ENCODE data around the gene RUFY2.

RUFY2 gene

GRCh38 chr10:68442971-68443370 lies 35.9 kb upstream of the RUFY2 start:
- Histone ChIP-seq H3K9me3 (ENCODE audit: low read length) (no peaks in the 10 kb centered on the region), H3F3A (ENCODE audit: insufficient read depth, low read length) (no peaks in the 10 kb centered on the region), H3K27me3 (ENCODE audit: insufficient read depth, low read length) (no peaks in the 10 kb centered on the region), H3K79me2 (ENCODE audit: insufficient read depth, low read length) (no peaks in the 10 kb centered on the region), H3K9ac (ENCODE audit: low read length) (no peak overlapping the region), H3K4me3 (ENCODE audit: low read depth, low read length, poor library complexity, severe bottlenecking) (no peak overlapping the region), H2AFZ (ENCODE audit: low read length) (no peak overlapping the region), H3K4me1 (ENCODE audit: insufficient read depth, low read length, severe bottlenecking) (no peaks in the 10 kb centered on the region), H4K20me1 (ENCODE audit: insufficient read depth, low read length) (no peaks in the 10 kb centered on the region), H3K4me2 (ENCODE audit: low read length) (no peak overlapping the region), H3K27ac (ENCODE audit: low read depth, low read length, poor library complexity, severe bottlenecking) (no peak overlapping the region), H3K36me3 (ENCODE audit: insufficient read depth, low read length) (peaks cover 68% of the 10 kb centered on the region), H3K9me2 (ENCODE audit: low read depth, low read length) (no peaks in the 10 kb centered on the region)
- TF ChIP-seq CTCF (IDR thresholded peaks at IDR 0.05; ENCODE audit: low read length): no peak
- TF ChIP-seq EZH2 (IDR thresholded peaks at IDR 0.05; ENCODE audit: borderline replicate concordance, low read length): no peak

GRCh38 chr10:68440898-68441297 lies 33.8 kb upstream of the RUFY2 start:
- H2AFZ ChIP-seq (ENCODE audit: low read length): no peak overlapping the region
- H4K20me1 ChIP-seq (ENCODE audit: insufficient read depth, low read length): no peaks in the 10 kb centered on the region
- no peak overlapping the region for H3K9ac ChIP-seq (ENCODE audit: low read length)
- no peaks in the 10 kb centered on the region for H3K79me2 ChIP-seq (ENCODE audit: insufficient read depth, low read length)
- no peak overlapping the region for H3K4me2 ChIP-seq (ENCODE audit: low read length)
- H3K9me3 ChIP-seq (ENCODE audit: low read length): no peaks in the 10 kb centered on the region
- no peak overlapping the region for H3K27ac ChIP-seq (ENCODE audit: low read depth, low read length, poor library complexity, severe bottlenecking)
- H3F3A ChIP-seq (ENCODE audit: insufficient read depth, low read length): no peaks in the 10 kb centered on the region
- no peaks in the 10 kb centered on the region for H3K27me3 ChIP-seq (ENCODE audit: insufficient read depth, low read length)
- H3K36me3 ChIP-seq (ENCODE audit: insufficient read depth, low read length): peaks cover 72% of the 10 kb centered on the region
- H3K4me1 ChIP-seq (ENCODE audit: insufficient read depth, low read length, severe bottlenecking): no peaks in the 10 kb centered on the region
- H3K4me3 ChIP-seq (ENCODE audit: low read depth, low read length, poor library complexity, severe bottlenecking): no peak overlapping the region
- no peaks in the 10 kb centered on the region for H3K9me2 ChIP-seq (ENCODE audit: low read depth, low read length)
- no peak for TF ChIP-seq EZH2 (IDR thresholded peaks at IDR 0.05; ENCODE audit: borderline replicate concordance, low read length)
- no peak for TF ChIP-seq CTCF (IDR thresholded peaks at IDR 0.05; ENCODE audit: low read length)

- Histone ChIP-seq H3K4me1 (ENCODE audit: insufficient read depth, low read length, severe bottlenecking) (no peaks in the 10 kb centered on the region), H3K9ac (ENCODE audit: low read length) (no peak overlapping the region), H2AFZ (ENCODE audit: low read length) (no peak overlapping the region), H3K36me3 (ENCODE audit: insufficient read depth, low read length) (peaks cover 73% of the 10 kb centered on the region), H3F3A (ENCODE audit: insufficient read depth, low read length) (no peaks in the 10 kb centered on the region), H3K79me2 (ENCODE audit: insufficient read depth, low read length) (no peaks in the 10 kb centered on the region), H3K9me3 (ENCODE audit: low read length) (no peaks in the 10 kb centered on the region), H3K4me2 (ENCODE audit: low read length) (no peak overlapping the region), H3K27me3 (ENCODE audit: insufficient read depth, low read length) (no peaks in the 10 kb centered on the region), H4K20me1 (ENCODE audit: insufficient read depth, low read length) (no peaks in the 10 kb centered on the region), H3K9me2 (ENCODE audit: low read depth, low read length) (no peaks in the 10 kb centered on the region), H3K27ac (ENCODE audit: low read depth, low read length, poor library complexity, severe bottlenecking) (no peak overlapping the region), H3K4me3 (ENCODE audit: low read depth, low read length, poor library complexity, severe bottlenecking) (no peak overlapping the region)
- no peak for TF ChIP-seq EZH2 (IDR thresholded peaks at IDR 0.05; ENCODE audit: borderline replicate concordance, low read length)
- TF ChIP-seq CTCF (IDR thresholded peaks at IDR 0.05; ENCODE audit: low read length): no peak
Observed at GRCh38 chr10:68435803-68436202, 28.7 kb upstream of the RUFY2 start.

All from OCI-LY1 (cell line).